Tibial nerve (tissue), 4 donors: ENCODE data around the gene BTG1.

Experiments
- CTCF ChIP-seq, 5 experiments: fragments of 200-600 bp in 3 of 5; fragments of 450-650 bp in 2 of 5; sonication (generic) in 3 of 5; IDR thresholded peaks; one replicate each; pipeline ENCODE4 v1.5.1; 2016 to 2019; ENCODE audit warnings: antibody characterized with exemption in 5 of 5, mild to moderate bottlenecking in 3 of 5, moderate library complexity in 2 of 5
- EP300 ChIP-seq, 2 donors: sonication (generic); formaldehyde crosslinking; IDR thresholded peaks; one replicate each; pipeline ENCODE4 v1.6.1; 2017; ENCODE audit warnings: antibody characterized with exemption in 2 of 2, mild to moderate bottlenecking in 1 of 2
- POLR2A ChIP-seq, 2 donors: fragments of 450-650 bp; IDR thresholded peaks; one replicate each; pipeline ENCODE4 v1.6.1; 2017; ENCODE audit warnings: antibody characterized with exemption in 2 of 2, mild to moderate bottlenecking in 2 of 2, moderate library complexity in 2 of 2

- TF ChIP-seq CTCF (IDR thresholded peaks at IDR 0.05): peak in 1 of 5 experiments; percentile 1
- no peak for TF ChIP-seq EP300 (IDR thresholded peaks at IDR 0.05)
- no peak for TF ChIP-seq POLR2A (IDR thresholded peaks at IDR 0.05)
These were observed 1.0 kb upstream of the BTG1 start for GRCh38 chr12:92146497-92147224.
